GM21529 (cell line): ENCODE data around the gene TBC1D4.
A peak's percentile ranks its signal among the peaks of the same experiment; 100 is the strongest.
"Not testable (repeated sequence)": the region's sequence is repeated elsewhere in the genome, so short reads cannot be mapped to it uniquely, and the experiment has no call there.

Source experiments
- ATAC-seq: cut with Tn5 transposase; IDR thresholded peaks from one replicate; pipeline ENCODE4 v1.9.1; 2021; ENCODE audit not compliant: unreplicated experiment

TBC1D4 gene

GRCh38 chr13:75452564-75452963 is 29.4 kb downstream of the TBC1D4 start:
- no peak for ATAC-seq

DNA sequence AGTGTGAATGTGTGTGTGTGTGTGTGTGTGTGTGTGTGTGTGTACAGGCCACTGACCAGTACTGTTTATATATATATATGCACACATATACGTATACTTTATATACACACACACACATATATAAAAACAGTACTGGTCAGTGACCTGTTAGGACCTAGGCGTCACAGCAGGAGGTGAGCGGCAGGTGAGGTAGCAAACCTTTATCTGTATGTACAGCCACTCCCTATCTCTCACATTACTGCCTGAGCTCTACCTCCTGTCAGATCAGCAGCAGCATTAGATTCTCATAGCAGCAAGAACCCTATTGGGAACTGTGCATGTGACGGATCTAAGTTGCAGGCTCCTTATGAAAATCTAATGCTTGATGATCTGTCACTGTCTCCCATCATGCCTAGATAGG is 34.5 kb downstream of the TBC1D4 start:
- no peak for ATAC-seq

DNA sequence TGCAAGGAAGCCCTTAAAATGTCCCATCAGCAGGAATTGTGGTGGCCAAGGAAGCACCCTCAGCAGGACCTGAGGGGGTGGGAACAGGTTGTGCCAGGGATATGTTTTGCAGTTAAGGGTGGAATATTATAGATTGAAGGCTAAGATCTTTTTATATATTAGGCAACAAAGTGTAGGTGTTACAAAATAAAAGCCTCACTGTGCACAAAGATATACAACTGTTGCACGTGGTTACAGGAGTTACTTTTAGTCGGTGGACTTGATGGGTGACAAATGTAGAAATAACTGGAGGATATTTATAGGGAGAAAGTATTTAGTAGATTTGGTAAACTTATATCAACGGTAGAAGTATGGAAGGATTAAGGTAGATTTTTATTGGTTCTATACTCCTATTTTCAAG is 35.1 kb downstream of the TBC1D4 start:
- no peak for ATAC-seq

- ATAC-seq = no peak
Observed at GRCh38 chr13:75445717-75446499, 36.1 kb downstream of the TBC1D4 start.

- ATAC-seq = no peak
Observed at GRCh38 chr13:75444016-75444415, 38.0 kb downstream of the TBC1D4 start.

DNA sequence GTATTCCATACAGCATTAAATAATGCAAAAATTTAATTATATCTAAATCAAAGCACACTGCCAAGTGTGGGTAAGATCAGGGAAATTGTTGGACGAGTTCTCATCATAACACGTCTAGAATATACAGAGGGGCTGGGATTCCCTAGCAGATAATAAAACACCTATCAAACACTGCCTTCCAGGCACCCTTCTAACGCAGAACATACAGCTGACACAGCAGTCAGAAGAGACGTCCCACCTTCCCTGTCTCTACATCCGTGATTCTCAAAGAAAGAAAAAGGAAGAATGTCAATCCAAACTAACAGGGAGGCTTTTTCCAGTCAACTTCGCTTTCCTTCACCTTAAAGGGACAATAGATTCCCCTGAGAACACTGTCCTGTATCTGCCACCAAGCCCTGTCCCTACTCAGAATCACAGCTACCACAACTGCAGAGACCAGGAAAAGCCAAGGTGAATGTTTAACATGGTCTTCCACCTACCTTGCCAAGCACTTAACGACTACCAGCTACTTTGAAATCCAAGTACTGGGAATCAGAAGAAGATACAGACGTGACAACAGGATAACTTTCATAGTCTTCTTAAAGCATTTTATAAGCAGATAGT is 38.5 kb downstream of the TBC1D4 start:
- ATAC-seq = no peak

DNA sequence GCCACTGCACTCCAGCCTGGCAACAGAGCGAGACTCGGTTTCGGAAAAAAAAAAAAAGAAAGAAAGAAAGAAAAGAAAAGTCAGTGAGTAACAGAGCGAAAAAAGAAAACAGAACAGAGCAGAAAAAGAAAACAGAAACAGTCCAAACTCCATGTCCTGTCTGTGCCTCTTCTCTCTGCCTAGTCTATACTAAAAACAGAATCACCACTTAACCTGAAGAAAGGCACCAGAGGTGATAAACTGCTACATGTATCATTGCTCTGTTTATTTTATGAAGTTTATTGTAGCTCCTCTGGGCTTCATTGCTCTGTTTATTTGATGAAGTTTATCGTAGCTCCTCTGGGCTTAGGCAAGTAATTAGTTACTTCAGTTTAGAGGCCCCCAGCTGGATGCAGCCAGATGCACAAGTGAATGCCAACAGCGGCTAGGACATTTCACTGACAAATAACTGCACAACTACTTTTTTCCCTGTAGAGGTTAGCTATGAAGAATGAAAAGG is 39.2 kb downstream of the TBC1D4 start:
- no peak for ATAC-seq

DNA sequence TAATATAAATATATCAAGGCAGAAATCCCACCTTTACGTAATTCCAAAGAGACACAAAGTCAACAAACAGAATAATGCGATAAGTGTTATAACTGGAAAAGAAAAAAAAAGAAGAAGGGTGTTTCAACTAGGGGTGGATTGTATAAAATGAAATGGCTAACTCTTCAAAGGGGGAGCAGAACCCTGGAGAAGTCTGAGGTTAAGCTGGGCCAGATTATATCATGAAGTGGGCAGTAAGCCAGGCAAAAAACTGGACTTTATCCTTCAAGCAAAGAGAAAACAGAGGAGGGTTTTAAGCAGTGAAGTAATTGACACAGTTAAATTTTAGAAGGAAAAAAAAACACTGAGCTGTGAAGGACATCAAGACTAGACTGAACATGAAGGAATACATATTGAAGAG is 41.9 kb downstream of the TBC1D4 start:
- ATAC-seq = no peak

GRCh38 chr13:75437582-75438318 is 44.2 kb downstream of the TBC1D4 start:
- ATAC-seq = no peak

DNA sequence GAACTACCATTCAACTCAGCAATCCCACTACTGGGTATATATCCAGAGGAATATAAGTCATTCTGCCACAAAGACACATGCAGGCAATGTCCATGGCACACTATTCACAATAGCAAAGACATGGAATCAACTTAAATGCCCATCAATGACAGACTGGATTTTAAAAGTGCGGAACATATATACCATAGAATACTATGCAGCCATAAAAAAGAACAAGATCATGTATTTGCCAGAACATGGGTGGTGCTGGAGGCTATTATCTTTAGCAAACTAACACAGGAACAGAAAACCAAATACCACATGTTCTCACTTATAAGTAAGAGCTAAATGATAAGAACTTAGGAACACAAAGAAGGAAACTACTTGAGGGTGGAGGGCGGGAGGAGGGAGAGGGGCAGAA is 47.8 kb downstream of the TBC1D4 start:
- not testable (repeated sequence) for ATAC-seq

DNA sequence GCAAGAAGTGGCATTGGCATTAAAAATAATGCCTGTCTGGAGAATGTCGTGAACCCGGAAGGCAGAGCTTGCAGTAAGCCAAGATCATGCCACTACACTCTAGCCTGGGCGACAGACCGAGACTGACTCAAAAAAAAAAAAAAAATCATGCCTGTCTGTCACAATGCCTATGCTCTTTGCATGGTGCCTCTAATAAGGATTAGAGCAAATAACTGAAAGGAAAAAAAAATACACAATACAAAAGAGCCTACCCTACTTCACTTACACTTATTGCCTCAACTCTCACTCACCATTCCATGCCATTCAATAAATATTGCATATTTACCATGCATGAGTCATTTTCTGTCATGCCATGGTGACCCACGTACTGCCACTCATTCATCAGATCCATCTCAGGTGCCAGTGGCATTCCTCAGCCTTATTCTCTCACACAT is 49.1 kb downstream of the TBC1D4 start:
- ATAC-seq = no peak

DNA sequence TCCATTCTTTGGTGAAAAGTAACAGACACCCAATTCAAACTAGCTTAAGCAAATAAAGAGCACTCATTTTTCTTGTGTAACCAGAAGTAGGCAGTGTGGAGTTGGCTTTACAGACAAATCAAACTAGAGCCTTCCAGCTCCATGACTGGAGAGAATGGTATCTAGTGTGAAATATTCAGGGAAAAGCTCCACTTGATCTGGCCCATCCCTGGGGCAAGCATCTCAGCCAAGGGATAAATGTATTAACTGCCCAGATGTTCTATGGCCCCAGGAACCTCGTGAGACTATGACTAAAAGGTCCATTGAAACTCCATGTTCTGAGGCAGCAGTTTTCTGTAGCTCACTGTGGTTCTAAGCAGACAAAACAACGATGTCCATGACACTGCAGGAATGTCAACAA is 49.9 kb downstream of the TBC1D4 start:
- no peak for ATAC-seq

GRCh38 chr13:75430436-75431209 is 51.3 kb downstream of the TBC1D4 start:
- ATAC-seq = no peak

DNA sequence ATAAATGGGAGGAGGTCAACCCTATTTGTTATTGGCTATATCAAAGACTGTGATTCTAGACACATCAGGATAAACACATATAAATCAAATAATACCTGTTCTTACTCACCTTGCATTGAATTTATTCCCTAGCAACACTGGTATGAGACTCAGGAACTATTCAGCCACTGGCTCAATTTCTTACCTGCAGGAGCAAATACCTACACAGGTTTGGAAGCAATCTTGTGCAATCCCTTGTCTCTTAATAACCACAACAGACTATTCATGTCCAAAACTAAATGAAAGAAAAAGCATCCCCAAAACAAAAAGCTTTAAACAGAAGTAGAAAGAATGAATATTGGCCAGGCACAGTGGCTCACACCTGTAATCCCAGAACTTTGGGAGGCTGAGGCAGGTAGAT is 55.5 kb downstream of the TBC1D4 start:
- no peak for ATAC-seq

DNA sequence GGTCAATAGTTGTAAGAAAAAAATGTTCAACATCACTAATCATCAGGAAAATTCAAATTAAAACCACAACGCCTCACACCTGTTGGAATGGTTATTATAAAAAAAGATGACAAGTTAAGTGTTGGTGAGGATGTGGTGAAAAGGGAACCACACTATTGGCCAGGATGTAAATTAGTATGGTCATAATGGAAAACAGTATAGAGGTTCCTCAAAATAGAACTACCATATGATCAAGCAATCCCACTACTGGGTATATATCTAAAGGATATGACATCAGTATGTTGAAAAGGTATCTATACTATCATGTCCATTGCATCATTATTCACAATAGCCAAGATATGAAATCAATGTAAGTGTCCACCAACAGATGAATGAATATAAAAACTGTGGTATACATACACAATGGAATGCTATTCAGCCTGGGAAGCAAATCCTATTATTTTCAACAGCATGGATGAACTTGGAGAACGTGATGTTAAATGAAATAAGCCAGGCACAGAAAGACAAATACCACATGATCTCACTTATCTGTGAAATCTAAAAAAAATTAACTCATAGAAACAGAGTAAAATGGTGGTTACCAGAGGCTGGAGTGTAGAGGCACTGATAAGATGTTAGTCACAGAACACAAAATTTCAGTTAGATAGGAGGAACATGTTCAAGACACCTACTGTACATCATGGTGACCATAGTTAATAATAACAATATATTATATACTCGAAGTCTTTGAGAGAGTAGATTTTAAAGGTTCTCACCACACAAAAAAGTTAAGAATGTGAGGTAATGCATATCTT is 56.6 kb downstream of the TBC1D4 start:
- peak; percentile 89 for ATAC-seq

- no peak for ATAC-seq
Observed at GRCh38 chr13:75423946-75424345, 58.0 kb downstream of the TBC1D4 start.

GRCh38 chr13:75422028-75422427 is 59.9 kb downstream of the TBC1D4 start:
- no peak for ATAC-seq

- no peak for ATAC-seq
Observed at GRCh38 chr13:75421133-75421532, 60.8 kb downstream of the TBC1D4 start.

GRCh38 chr13:75419656-75420055 is 62.3 kb downstream of the TBC1D4 start:
- ATAC-seq = no peak

GRCh38 chr13:75418997-75419396 is 63.0 kb downstream of the TBC1D4 start:
- no peak for ATAC-seq
